Activated naive CD4-positive, alpha-beta T cell treated with Interleukin-2 at 50 U/mL for 16 hours (primary cell): ENCODE data around the gene RNF167.
A peak's percentile ranks its signal among the peaks of the same experiment; 100 is the strongest.

Experiments used
- DNase-seq: peaks from one replicate; pipeline ENCODE4 v3.0.0-alpha.2; 2020

Gene RNF167

GRCh38 chr17:4986951-4987766, 47.1 kb downstream of the RNF167 start, which contains the start of gene CAMTA2:
Gene CAMTA2, minus strand, starts transcription at chr17:4987675. Its CDS starts 1,453 bp downstream, at chr17:4986222.
- DNase-seq = peak; percentile 89

- DNase-seq = no peak
These were observed 47.9 kb downstream of the RNF167 start for GRCh38 chr17:4987767-4988567.

GRCh38 chr17:4994081-4994595, 54.1 kb downstream of the RNF167 start:
- DNase-seq = no peak
